Stimulated activated CD4-positive, alpha-beta T cell treated with anti-CD3 and anti-CD28 coated beads, Interleukin-4, amount 100 ng/mL, for 1 hour (primary cell): ENCODE results near the gene STK31.
"Not testable (repeated sequence)": the region's sequence is repeated elsewhere in the genome, so short reads cannot be mapped to it uniquely, and the experiment has no call there.

Source experiments
- DNase-seq: peaks from one replicate; pipeline ENCODE4 v3.0.0-alpha.2; 2020

Gene STK31

GRCh38 chr7:23811540-23811939 lies 101.5 kb downstream of the STK31 start:
- DNase-seq: no peak

GRCh38 chr7:23828125-23828524 lies 118.1 kb downstream of the STK31 start:
- DNase-seq: not testable (repeated sequence)

GRCh38 chr7:23832733-23833132 lies 122.7 kb downstream of the STK31 start:
- not testable (repeated sequence) for DNase-seq

GRCh38 chr7:23833405-23833804 lies 123.4 kb downstream of the STK31 start:
- no peak for DNase-seq

GRCh38 chr7:23844837-23845236 lies 134.8 kb downstream of the STK31 start:
- not testable (repeated sequence) for DNase-seq

GRCh38 chr7:23852135-23852534 lies 142.1 kb downstream of the STK31 start:
- no peak for DNase-seq

GRCh38 chr7:23852988-23853387 lies 143.0 kb downstream of the STK31 start:
- DNase-seq: no peak

GRCh38 chr7:23863209-23863787 lies 153.3 kb downstream of the STK31 start:
- DNase-seq: no peak

GRCh38 chr7:23864973-23865372 lies 155.0 kb downstream of the STK31 start:
- DNase-seq: no peak

GRCh38 chr7:23873306-23873705 lies 163.3 kb downstream of the STK31 start:
- DNase-seq: no peak

- not testable (repeated sequence) for DNase-seq
These were observed 166.5 kb downstream of the STK31 start for GRCh38 chr7:23876526-23876925.
